ENCODE results near the gene LAG3.

DNA sequence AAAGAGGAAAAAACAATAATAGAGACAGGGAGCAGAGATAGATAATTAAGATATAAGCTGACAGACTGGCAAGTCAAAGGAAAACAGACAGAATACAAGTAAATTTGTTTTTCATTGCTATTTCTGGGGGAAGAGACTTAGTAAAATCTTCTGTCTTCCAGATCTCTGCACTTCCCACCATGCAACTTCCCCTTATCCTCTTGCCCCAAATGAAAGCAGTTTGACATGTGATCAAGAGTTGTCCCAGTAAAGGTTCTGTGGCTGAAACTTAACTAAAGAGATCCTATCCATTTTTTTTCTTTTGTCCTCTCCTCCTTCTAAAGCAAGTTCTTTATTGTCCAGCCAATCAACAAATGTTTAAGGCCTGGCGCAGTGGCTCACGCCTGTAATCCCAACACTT, 17.9 kb upstream of the LAG3 start:
- TF ChIP-seq, protein P1, sequence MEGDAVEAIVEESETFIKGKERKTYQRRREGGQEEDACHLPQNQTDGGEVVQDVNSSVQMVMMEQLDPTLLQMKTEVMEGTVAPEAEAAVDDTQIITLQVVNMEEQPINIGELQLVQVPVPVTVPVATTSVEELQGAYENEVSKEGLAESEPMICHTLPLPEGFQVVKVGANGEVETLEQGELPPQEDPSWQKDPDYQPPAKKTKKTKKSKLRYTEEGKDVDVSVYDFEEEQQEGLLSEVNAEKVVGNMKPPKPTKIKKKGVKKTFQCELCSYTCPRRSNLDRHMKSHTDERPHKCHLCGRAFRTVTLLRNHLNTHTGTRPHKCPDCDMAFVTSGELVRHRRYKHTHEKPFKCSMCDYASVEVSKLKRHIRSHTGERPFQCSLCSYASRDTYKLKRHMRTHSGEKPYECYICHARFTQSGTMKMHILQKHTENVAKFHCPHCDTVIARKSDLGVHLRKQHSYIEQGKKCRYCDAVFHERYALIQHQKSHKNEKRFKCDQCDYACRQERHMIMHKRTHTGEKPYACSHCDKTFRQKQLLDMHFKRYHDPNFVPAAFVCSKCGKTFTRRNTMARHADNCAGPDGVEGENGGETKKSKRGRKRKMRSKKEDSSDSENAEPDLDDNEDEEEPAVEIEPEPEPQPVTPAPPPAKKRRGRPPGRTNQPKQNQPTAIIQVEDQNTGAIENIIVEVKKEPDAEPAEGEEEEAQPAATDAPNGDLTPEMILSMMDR (IDR thresholded peaks at IDR 0.05; ENCODE audit: low read depth, low read length, poor library complexity, severe bottlenecking) = no peak
- TF ChIP-seq EZH2phosphoT487 (IDR thresholded peaks at IDR 0.05; ENCODE audit: borderline replicate concordance, low read length) = no peak

Data from DOHH2 (cell line).